Endothelial cell of umbilical vein (primary cell): ENCODE results near the gene MCTP1. TPM values are rescaled to one million over a fixed set of nuclear protein-coding genes. Genes with fewer than 3 reads are reported as not detected.

Experiments
- BruUV-seq: library from RNA; stranded (reverse); fragments of 400-500 nt; replicated peaks from 2 replicates; lab custom pipeline; 2021; lab: Mats Ljungman, UMichigan
- CTCF ChIA-PET: fragments of 300-600, 350-600 bp; sonication (Branson Sonifier 250); formaldehyde crosslinking; loops from one replicate; lab custom pipeline; 2021; ENCODE audit warnings: antibody characterized with exemption, inconsistent platforms; lab: Charles Lee
- POLR2A ChIA-PET: fragments of 300-600, 350-600 bp; sonication (Branson Sonifier 250); formaldehyde crosslinking; loops from one replicate; lab custom pipeline; 2021; ENCODE audit warnings: antibody characterized with exemption, inconsistent platforms; lab: Charles Lee
- DNase-seq: peaks from one replicate; pipeline ENCODE4 v3.0.0-alpha.2; 2011; ENCODE audit warnings: low read depth, low spot score
- FAIRE-seq: peaks from 2 replicates; lab custom pipeline; 2011; peaks lifted over from hg19 to GRCh38; lab: Jason Lieb, UNC
- H2AFZ ChIP-seq: 2 replicates; pipeline ENCODE4 v1.6.0; 2012; ENCODE audit warnings: low read depth, low read length, control low read depth, inconsistent platforms
- H3K27ac ChIP-seq: 2 replicates; pipeline ENCODE4 v1.5.1; 2011; ENCODE audit warnings: low read depth, mild to moderate bottlenecking, control low read depth, low read length, moderate library complexity; ENCODE audit not compliant: insufficient read depth
- H3K27me3 ChIP-seq, 2 experiments: 2 replicates each; pipeline versions ENCODE4 v1.6.0 to v1.6.1; 2011; ENCODE audit warnings: low read length in 2 of 2, mixed read lengths in 1 of 2; ENCODE audit not compliant: control insufficient read depth in 2 of 2, insufficient read depth in 2 of 2
- H3K36me3 ChIP-seq, 2 experiments: 2 replicates in 1 of 2; 3 replicates in 1 of 2; pipeline ENCODE4 v1.5.1; 2011; ENCODE audit warnings: low read length in 2 of 2, mild to moderate bottlenecking in 1 of 2, moderate library complexity in 1 of 2; ENCODE audit not compliant: control insufficient read depth in 2 of 2, insufficient read depth in 2 of 2; ENCODE audit errors: extremely low read depth in 1 of 2
- H3K4me1 ChIP-seq: 3 replicates; pipeline ENCODE4 v1.5.1; 2011; ENCODE audit warnings: mild to moderate bottlenecking, low read length; ENCODE audit not compliant: control insufficient read depth, insufficient read depth; ENCODE audit errors: extremely low read depth
- H3K4me2 ChIP-seq: 2 replicates; pipeline ENCODE4 v1.6.1; 2011; ENCODE audit warnings: low read length, control low read depth, mixed read lengths; ENCODE audit not compliant: insufficient read depth
- H3K4me3 ChIP-seq, 3 experiments: fragments of 200-600 bp in 1 of 3; sonication (generic), shearing (Covaris generic) in 1 of 3; replicated peaks in 1 of 3; 2 replicates each; pipeline ENCODE4 v1.5.1; 2011 to 2016; ENCODE audit warnings: control low read depth in 3 of 3, low read length in 3 of 3, mild to moderate bottlenecking in 2 of 3, inconsistent platforms in 1 of 3, low read depth in 1 of 3, moderate library complexity in 1 of 3; ENCODE audit not compliant: insufficient read depth in 1 of 3
- H3K79me2 ChIP-seq: 2 replicates; pipeline ENCODE4 v1.6.0; 2012; ENCODE audit warnings: low read length, inconsistent platforms; ENCODE audit not compliant: control insufficient read depth, insufficient read depth
- H3K9ac ChIP-seq: replicated peaks from 2 replicates; pipeline ENCODE3; 2011; ENCODE audit warnings: low read length, control low read depth; ENCODE audit not compliant: insufficient read depth; ENCODE audit errors: extremely low read depth
- H3K9me1 ChIP-seq: replicated peaks from 3 replicates; pipeline ENCODE4 v1.6.0; 2011; ENCODE audit warnings: mild to moderate bottlenecking, low read length; ENCODE audit not compliant: control insufficient read depth, insufficient read depth; ENCODE audit errors: extremely low read depth
- H3K9me3 ChIP-seq: replicated peaks from 2 replicates; pipeline ENCODE4 v1.5.1; 2012; ENCODE audit warnings: low read length, inconsistent platforms; ENCODE audit not compliant: control insufficient read depth, insufficient read depth
- H4K20me1 ChIP-seq: replicated peaks from 2 replicates; pipeline ENCODE3; 2011; ENCODE audit warnings: mild to moderate bottlenecking, low read length; ENCODE audit not compliant: control insufficient read depth, insufficient read depth; ENCODE audit errors: extremely low read depth
- FOS ChIP-seq: IDR thresholded peaks from 2 replicates; pipeline ENCODE4 v1.6.1; 2011; ENCODE audit warnings: mild to moderate bottlenecking, low read length, moderate library complexity, borderline replicate concordance; ENCODE audit not compliant: insufficient read depth
- JUN ChIP-seq: IDR thresholded peaks from 2 replicates; pipeline ENCODE4 v1.6.1; 2011; ENCODE audit warnings: borderline replicate concordance, low read depth; ENCODE audit not compliant: insufficient read length, insufficient read depth
- MAX ChIP-seq: IDR thresholded peaks from 2 replicates; pipeline ENCODE4 v1.6.1; 2011; ENCODE audit not compliant: insufficient read depth, insufficient read length
- MYC ChIP-seq: IDR thresholded peaks from one replicate; pipeline ENCODE4 v1.6.1; 2011; ENCODE audit warnings: mild to moderate bottlenecking, low read depth, low read length
- POLR2A ChIP-seq: IDR thresholded peaks from 2 replicates; pipeline ENCODE4 v1.6.1; 2012; ENCODE audit warnings: low read depth, mild to moderate bottlenecking, control low read depth, low read length
- POLR2AphosphoS5 ChIP-seq: IDR thresholded peaks from 2 replicates; pipeline ENCODE4 v1.6.1; 2012; ENCODE audit warnings: low read depth, mild to moderate bottlenecking, control low read depth, low read length, moderate library complexity; ENCODE audit not compliant: insufficient read depth
- dilution Hi-C: fragments of 300-500 bp; cut with MboI; formaldehyde crosslinking; loops from one replicate; pipeline ENCODE4 v1.15.0; 2019; ENCODE audit warnings: low sequenced_read_pairs; ENCODE audit not compliant: extremely low pct_ligation_motif_present
- intact Hi-C: fragments of 100-400 bp; cut with micrococcal nuclease; formaldehyde crosslinking; loops from one replicate; pipeline ENCODE4 v1.10.0; 2022
- polyA plus RNA-seq, 4 experiments: library from polyadenylated mRNA; depleted of rRNA in 3 of 4; stranded (reverse) in 3 of 4; unstranded in 1 of 4; fragments of >200 nt; gene quantifications; 2 replicates each; pipeline versions ENCODE4 v1.2.1 to v1.2.3, GENCODE V29; 2011 to 2012; ENCODE audit warnings: missing spikeins in 1 of 4
- total RNA-seq: library from RNA; stranded (reverse); gene quantifications from 2 replicates; pipeline ENCODE4 v1.2.3, GENCODE V29; 2021
- TF ChIP-seq, protein P1 (sequence below), 2 donors: IDR thresholded peaks; 1 replicate in 1 of 2; 2 replicates in 1 of 2; pipeline ENCODE4 v1.5.1; 2011; ENCODE audit warnings: low read length in 2 of 2, mild to moderate bottlenecking in 2 of 2, moderate library complexity in 2 of 2, control low read depth in 1 of 2, inconsistent platforms in 1 of 2, low read depth in 1 of 2; ENCODE audit not compliant: insufficient read depth in 1 of 2; ENCODE audit errors: extremely low read depth in 1 of 2

Gene MCTP1
- total and polyA plus RNA-seq, 2 donors (not counting 3 experiments of a cell fraction or from before 2014, with no cell fraction given) = 79.3 to 203 TPM

- intact Hi-C loops (no loop called here), dilution Hi-C loops (no loop called here)
- ChIA-PET CTCF (interaction anchor here (1.5 kb wide), 1 partner anchor 9 kb away, joined by 5 read pairs; no protein-coding TSS in a partner anchor), POLR2A (no interaction called here)
- Histone ChIP-seq H3K27me3 (no peaks in the 10 kb centered on the region), H4K20me1 (no peaks in the 10 kb centered on the region), H3K27ac (no peak overlapping the region), H3K4me1 (no peaks in the 10 kb centered on the region), H3K9ac (no peak overlapping the region), H3K9me1 (no peaks in the 10 kb centered on the region), H3K36me3 (no peaks in the 10 kb centered on the region), H2AFZ (no peak overlapping the region), H3K9me3 (no peaks in the 10 kb centered on the region), H3K4me3 (no peak overlapping the region), H3K4me2 (no peak overlapping the region), H3K79me2 (no peaks in the 10 kb centered on the region)
- TF ChIP-seq MYC (no peak), FOS (no peak), POLR2AphosphoS5 (no peak), MAX (no peak), JUN (no peak), POLR2A (no peak)
- TF ChIP-seq, protein P1, sequence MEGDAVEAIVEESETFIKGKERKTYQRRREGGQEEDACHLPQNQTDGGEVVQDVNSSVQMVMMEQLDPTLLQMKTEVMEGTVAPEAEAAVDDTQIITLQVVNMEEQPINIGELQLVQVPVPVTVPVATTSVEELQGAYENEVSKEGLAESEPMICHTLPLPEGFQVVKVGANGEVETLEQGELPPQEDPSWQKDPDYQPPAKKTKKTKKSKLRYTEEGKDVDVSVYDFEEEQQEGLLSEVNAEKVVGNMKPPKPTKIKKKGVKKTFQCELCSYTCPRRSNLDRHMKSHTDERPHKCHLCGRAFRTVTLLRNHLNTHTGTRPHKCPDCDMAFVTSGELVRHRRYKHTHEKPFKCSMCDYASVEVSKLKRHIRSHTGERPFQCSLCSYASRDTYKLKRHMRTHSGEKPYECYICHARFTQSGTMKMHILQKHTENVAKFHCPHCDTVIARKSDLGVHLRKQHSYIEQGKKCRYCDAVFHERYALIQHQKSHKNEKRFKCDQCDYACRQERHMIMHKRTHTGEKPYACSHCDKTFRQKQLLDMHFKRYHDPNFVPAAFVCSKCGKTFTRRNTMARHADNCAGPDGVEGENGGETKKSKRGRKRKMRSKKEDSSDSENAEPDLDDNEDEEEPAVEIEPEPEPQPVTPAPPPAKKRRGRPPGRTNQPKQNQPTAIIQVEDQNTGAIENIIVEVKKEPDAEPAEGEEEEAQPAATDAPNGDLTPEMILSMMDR (IDR thresholded peaks at IDR 0.05; ENCODE audit: extremely low read depth in 1 of 2, insufficient read depth in 1 of 2, low read depth in 1 of 2, low read length in 2 of 2) = no peak
- FAIRE-seq (no peak), DNase-seq (no peak)
- BruUV-seq = no TSS peak
Observed at GRCh38 chr5:95194856-95195255, 90.0 kb downstream of the MCTP1 start.
